Germinal center (tissue), 1 donor: ENCODE results near the gene GALNTL6.
"Not testable (repeated sequence)": the region's sequence is repeated elsewhere in the genome, so short reads cannot be mapped to it uniquely, and the experiment has no call there.

Experiments used
- DNase-seq: peaks from one replicate; pipeline ENCODE4 v3.0.0; 2012; ENCODE audit warnings: mixed read lengths, low spot score

GALNTL6 gene

DNA sequence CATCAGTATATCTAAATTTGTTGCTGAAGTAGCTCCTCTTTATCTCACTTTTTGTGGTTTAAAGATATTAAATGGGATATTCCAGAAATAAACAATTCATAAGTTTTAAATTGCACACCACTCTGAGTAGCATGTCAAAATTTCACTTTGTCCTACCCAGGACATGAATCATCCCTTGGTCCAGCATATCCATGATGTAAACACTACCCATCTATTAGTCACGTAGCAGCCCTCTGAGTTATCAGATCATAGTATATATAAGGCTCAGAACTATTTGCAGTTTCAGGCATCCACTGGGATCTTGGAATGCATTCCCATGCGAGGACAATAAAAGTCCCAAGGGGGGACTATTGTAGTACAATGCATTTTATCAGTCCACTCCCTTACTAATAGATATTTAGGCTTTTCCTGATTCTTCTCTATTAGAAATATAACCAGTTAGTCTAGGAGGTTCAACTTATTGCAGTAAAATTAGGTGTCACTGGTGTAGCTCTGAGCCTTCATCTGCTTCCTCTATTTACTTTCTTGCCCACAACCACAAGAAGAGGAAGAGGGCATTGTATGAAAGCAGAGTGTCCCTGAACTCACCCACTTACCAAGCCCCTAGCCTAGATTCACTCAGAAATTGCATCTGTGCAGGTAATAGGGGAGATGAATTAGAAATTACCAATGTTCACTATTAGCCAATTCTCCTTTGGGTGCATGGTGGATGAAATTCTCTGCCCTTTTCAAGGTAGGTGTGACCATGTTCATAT lies 945.6 kb downstream of the GALNTL6 start:
- DNase-seq: no peak

DNA sequence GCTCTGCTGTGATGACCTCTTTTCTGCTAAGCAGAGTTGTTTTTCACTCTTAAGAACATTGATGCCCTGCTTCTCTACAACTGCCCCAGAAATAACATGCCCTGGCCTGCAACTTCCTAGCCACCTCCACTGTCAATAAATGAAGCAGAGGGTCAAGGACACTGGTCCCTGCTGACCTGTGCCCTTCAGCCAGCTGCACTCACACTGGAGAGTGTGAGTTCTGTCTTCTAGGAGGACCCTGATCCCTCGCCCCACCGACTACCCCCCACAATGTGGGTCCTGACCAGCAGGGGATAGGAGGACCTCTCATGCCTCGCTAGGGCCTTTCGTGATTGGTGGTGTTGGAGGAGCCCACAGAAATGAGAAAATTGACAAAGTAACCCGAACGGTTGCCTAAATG lies 947.3 kb downstream of the GALNTL6 start:
- DNase-seq: no peak

DNA sequence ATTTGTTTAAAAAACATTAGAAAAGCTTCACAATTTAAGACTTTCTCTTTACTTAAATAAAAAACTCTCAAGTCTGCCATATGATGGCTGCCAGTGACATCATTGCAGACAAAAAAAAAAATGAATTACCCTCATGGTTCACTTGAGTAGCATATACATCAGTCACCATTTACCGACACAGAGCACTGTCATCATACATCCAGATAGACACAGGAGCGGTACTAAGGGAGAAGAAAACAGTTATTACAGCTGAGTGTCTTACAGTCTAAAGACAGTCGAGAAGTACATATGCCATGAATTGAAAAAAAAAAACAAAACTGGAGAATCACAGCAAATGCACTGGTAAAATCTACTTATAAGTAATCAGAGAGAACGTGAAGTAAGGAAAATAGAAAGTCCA lies 949.7 kb downstream of the GALNTL6 start:
- no peak for DNase-seq

DNA sequence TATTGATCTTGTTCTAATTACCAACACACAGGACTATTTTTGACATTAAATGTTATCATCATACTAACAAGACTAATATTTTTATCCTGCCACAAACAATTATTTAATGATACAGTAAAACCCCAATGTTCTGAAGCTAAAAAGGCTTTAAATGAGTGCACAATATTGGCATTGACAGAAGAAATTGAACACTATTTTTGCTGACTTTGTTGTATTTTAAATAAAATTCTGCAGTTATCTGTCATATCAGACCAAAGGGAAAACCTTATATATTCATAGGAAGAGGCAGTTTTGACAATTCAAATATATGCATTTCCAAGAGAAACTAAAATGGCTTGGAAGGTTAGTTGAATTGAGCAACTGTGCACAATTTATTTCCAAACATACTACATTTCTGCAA lies 957.6 kb downstream of the GALNTL6 start:
- DNase-seq: no peak

DNA sequence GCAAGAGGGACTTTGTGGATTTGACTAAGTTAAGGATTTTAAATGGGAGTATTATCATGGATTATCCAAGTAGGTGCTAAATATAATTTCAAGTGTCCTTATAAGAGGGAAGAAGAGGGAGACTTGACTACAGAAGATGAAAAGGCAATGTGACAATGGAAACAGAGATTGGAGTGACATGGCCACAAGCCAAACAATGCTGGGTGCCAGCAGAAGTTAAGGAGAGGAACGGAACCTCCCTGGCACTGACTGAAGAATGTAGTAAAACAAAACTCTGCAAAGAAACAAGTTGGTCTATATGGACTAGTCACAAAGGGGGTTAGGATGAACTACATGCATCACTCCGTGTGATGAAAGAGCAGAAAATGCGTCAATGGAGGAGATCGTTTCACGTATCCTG lies 959.6 kb downstream of the GALNTL6 start:
- DNase-seq: no peak

DNA sequence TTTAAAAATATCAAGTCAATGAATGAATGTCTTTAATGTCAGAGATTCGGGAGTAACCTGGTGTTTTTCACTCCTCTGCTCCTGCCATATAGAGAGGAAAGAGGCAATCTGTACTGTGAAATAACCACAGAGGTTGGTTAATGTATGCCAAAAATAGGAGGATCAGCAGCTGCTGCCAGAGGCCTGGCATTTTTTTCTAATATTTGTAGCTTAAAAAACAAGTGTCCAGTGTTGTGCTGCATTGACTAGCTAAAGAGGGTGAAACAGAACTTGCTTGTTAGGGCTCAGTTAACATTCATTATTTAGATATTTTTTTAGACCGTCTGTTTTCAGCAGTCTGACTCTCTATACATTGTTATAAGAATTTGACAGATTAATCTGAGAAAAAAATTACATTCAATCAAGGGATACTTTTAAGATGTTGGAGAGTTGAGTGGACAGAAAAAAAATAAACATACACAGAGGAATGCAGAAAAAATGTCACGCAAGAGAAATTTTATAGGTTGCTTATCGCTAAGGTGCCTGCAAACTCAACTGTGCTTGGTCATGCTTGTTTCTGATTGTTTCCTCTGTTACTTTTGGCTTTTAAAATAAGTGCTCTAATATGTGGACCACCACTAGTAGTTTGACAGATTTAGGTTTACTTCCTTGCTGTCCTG lies 963.1 kb downstream of the GALNTL6 start:
- no peak for DNase-seq

DNA sequence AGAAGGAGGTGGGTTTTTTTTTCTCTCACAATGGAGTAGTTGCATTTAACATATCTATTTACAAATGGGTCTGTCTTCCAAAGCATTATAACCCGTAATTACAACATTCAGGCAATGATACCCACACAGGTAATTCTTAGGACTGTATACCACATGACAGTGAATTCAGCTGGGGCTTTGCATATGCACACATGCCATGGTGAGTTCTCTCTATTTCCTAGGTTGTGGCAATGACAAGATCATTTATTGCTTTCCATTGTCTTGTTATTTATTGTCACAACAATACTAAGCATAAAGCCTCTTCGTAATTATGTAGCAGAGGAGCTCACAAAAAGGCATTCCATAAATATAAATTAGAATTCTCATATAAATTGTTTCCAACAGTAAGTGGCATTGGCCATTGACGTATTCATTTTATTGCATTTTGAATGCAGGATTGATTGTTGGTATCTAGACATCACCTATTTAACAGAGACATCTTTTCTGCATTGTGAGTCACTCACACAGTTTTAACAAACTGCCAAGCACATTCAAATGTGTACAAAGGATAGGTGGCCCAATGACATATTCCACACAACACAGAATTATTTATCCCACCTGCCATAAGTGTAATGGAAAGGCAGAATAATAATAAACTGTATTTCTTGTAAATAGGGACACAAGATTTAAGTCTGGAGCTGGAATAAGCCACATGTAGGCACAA lies 964.7 kb downstream of the GALNTL6 start:
- DNase-seq: no peak

DNA sequence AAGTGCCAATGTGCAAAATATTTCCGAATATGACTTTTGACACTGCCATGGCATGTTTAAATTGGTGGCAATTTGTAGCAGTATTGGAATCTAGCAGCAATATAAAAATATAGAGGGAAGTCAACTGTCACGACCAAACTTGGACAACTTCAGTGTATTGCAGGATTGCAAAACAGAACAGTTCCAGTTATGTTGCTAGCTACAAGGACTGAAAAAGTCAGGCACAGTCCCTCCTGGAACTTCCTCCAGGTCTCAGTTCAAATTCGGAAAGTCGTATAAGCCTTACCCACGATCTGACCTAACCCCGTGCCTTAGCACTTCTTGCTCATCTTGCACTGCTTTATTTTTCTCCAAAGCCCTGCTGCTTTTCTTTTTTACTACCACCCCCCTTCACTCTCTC lies 965.4 kb downstream of the GALNTL6 start:
- no peak for DNase-seq

DNA sequence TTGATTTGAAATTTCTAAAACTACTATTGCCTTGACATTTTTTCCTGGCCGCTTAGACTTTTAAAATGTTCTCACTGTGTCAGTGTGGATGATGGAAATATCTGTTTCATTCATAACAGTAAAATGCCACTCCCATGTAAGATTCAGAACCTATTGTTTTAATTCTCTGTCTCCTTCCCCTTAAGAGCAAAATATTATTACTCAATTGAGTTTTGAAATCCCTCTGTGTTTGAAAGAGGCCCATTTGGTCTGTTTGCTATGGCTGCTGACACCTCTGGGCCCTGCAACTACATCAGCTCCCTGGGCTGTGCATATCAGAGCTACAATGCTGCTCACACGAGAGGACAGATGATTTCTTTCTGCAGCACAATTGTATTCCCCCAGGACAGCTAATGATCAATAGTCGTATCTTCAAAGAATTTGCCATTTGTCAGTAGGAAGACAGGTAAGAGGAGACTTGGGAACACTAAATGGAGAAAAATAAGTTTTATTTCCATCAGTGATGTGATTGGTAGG lies 967.4 kb downstream of the GALNTL6 start:
- DNase-seq: no peak

DNA sequence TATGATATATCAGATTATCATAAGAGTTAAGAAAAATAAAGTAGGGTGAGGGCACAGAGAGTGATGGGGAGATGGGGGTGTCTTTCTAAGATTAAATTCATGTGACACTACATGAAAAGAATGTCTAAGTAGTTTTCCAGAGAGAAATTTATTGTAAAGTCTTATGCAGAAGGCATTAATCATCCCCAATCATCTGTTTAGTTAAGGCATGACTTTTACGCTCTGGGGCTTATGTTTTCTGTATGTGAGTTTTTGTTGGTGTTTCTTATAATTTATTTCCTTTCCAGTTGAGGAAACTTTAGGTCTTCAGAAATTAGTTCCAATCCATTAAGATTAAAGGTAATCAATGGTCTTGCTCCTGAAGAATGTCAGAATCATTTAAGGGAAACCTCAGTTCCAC lies 972.4 kb downstream of the GALNTL6 start:
- DNase-seq: no peak

DNA sequence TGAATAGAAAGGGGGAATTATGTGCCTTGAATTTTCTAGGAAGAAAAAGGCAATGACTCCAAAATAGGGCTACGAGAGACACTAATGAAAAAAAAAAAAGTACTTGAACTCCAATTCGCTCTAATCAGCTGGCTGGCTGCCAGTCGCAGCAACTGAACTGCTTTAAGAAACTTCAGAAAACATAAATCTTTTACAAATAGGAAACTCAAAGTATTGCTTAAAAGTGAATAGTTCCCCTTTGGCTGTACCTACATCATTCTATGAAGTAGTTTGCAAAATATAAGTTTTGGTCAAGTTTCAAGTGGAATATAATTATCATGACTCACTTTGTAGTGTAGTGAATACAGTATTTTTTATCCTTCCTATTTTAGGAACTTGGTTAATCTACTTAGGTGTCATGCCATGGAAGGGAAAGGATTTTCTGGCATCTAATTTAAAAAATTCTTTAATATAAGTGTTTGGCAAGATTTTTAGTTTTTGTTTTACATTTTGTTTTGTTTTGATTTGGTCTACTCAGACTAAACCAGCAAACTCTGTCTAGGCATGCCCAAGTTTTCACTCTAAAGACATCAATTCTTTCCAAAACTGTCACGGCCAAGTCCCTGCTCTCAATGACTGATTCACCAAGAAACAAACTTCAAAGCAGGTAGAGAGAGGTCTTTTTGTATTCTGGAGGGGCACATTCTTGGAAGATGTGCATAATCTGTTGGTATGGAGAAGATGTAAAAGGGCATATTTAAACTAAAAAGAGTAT lies 973.0 kb downstream of the GALNTL6 start:
- DNase-seq: no peak

DNA sequence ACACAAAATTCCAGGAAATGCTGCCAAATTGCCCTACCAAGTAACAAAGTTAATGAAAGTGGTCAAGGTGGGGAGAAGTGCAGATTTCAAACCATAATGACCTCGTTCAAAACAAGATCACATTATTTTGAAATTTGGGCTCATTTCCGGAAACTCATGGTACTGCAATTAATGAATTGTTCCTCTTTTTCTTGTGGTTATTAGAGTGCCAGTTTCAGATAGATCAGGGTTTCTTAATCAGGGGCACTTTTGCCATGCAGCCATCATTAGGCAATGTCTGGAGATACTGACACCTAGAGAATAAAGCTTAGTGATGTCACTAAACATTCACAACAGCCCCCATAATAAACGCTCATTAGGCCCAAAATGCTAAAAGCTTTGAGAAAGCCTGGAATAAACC lies 973.9 kb downstream of the GALNTL6 start:
- no peak for DNase-seq

DNA sequence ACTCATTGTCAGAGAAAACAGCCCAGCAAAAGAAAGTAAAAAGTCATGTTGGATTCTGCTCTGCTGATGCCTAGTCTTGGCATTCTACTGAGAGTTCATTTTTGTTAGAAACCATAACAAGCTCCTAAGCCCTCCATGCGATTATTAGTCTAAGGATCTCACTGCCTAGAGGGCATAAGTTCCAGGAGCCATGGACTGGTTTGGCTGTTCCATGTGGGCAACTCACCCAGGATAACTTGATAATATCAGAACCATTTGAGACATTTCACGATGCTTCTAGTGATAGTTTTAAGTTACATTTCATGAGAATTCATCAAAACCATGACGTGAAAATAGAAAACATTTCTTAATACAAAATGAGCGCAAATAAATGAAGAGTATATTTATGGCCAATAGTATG lies 978.6 kb downstream of the GALNTL6 start:
- no peak for DNase-seq

DNA sequence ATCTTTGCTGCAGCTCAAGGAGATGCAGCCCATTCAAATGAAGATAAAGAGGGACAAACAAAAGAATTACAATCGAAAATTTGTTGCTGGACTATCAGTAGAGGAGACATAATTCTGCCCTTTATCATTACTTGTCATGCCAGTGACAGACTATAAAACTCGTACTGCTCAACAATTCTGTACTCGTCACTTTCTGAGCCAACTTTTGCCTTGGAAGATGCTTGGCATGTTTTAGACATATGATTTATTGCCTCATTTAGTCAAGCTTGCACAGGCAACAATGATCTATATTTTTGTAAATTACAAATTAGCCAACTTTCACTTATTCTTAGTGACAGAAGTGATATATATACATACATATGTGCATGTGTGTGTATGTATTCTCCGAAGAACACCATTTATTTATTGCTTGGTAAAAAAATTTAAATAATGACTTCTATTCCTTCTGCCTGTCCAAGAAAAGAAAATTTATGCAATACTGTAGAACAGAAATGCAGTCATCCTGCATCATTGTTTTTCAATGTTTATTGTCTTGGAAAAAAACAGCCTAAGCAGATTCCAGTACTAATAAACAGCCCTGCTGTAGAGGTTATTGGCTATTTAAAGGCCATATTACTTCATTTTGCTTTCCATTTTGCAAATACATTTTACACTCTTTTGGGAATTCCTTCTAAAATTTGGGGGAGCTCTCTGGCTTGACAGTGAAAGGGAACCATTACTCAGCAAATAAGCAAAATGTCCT lies 980.5 kb downstream of the GALNTL6 start:
- DNase-seq: no peak

DNA sequence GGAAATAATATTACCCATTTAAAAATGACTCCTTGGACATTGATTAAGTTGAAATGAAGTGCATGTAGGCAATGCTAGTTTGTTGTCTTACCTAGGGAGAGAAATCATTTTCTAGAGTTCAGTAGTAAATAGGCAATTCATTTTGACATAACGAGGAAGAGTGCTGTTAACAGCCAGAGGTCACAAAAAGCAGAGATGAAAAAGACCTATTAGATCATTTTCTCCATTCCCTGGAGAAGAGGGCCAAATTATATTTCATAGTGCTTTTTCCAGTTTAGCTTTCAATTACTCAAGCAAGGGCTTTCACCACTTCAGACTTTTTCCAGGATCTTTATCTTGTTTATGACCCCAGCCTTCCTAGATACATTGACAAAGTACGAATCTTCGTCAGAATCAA lies 981.1 kb downstream of the GALNTL6 start:
- DNase-seq: no peak

DNA sequence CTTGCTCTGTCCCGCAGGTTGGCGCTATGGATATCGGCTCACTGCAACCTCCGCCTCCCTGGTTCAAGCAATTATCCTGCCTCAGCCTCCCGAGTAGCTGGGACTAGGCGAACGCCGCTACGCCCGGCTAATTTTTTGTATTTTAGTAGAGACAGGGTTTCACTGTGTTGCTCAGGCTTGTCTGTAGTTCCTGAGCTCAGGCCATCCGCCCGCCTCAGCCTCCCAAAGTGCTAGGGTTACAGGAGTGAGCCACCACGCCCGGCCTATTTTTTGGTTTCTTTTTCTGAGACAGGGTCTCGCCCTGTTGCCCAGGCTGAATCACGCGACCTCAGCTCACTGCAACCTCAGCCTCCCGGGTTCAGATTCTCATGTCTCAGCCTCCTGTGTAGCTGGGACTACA lies 984.1 kb downstream of the GALNTL6 start:
- not testable (repeated sequence) for DNase-seq

DNA sequence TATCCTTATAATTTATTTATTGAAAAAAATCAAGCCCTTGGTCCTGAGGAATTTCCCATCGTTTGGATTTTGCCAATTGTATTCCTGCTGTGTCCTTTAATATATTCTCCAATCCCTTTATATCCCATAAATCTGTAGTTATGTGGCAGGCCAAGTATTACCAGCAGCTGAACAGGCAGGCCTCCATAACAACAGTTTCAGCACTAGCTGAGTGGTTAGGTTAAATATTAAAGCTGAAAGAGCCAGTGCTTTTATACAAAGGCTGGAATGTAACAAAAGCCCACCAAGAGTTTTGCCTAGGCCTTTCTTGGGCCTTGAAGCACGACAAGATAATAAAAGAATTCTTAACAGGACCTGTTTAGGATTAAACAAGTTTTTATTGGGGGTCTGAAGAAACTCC lies 988.8 kb downstream of the GALNTL6 start:
- DNase-seq: no peak

DNA sequence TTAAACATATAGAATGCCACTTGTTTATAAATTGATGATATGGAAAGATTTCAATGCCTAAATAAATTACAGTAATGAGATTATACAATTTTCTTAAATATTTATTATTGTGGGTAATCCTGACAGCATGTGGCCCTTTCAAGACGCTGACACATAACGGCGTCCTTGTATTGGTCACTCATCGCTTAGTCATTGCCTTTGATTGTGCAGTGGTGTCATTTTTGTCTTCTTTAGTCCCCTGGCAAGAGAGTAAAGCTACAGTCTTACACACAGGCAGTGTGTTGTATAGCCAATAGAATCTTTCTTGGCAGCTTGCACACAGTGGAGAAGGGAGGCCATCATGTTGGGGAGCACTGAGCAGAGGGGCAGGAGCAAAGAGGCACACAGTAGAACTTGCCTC lies 993.6 kb downstream of the GALNTL6 start:
- no peak for DNase-seq

DNA sequence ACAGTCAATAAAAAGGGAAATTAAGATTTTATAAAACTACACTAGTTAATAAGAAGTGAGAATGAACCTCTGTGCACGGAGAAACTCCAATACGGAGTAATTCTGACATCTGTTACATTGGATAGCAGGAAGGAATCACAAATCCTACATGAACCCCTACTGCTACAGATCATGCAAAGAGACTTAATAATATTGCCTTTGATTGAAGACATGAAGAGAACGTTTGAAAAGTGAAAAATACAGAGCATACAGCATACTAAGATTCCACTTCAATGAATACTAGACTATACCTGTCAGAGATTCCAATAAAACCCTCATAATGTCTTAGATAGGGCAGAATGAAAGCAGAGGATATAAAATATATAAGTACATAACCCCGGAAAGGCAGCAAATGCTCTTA lies 995.0 kb downstream of the GALNTL6 start:
- no peak for DNase-seq

DNA sequence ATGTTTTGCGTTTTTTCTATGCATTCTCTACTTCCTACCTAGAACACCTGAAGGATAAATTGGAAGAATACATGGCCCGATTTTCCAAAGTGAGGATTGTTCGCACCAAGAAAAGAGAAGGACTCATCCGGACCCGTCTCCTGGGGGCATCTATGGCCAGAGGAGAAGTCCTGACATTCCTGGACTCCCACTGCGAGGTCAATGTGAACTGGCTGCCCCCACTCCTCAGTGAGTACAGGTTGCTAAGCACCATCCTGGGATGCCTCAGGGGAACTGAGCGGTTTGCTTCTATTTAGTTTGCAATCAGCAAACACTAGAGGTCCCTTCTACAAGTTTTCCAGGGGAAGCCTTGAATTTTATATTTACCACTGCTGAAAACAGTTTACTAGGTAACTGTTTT lies 996.1 kb downstream of the GALNTL6 start:
- DNase-seq: no peak

DNA sequence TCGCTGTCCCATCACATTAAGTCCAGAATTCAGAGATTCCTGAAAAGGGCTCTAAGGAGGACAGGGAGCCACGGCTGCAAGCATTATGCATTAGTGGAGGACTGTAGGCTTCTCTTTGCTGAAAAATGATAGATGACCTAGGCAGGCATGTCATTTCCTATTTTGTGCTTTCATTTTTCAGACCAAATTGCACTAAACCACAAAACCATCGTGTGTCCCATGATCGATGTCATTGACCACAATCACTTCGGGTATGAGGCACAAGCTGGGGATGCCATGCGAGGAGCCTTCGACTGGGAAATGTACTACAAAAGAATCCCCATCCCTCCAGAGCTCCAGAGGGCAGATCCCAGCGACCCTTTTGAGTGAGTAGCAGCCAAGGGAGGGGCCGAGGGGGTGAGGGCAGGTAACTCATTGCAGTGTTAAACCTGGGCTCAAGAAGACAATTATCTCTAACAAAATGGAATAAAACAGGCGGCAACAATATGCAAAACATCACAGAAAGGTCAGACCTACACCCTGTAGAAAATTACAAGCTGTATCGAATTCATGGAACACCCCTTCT lies 1000.2 kb downstream of the GALNTL6 start:
- DNase-seq: no peak
